Measurements from ENCODE around the gene SH3D19.

The SH3D19 gene

GRCh38 chr4:151173871-151174270 lies 151.5 kb downstream of the SH3D19 start:
- Histone ChIP-seq H3K36me3 (ENCODE audit: control insufficient read depth, insufficient read depth, low read length) (peaks cover 36% of the 10 kb centered on the region), H3K9me3 (ENCODE audit: control insufficient read depth, low read length) (no peaks in the 10 kb centered on the region), H3K4me1 (ENCODE audit: control insufficient read depth, insufficient read depth, low read length, poor library complexity, severe bottlenecking) (peaks cover 8% of the 10 kb centered on the region), H3K27ac (ENCODE audit: low read depth, low read length, severe bottlenecking) (no peak overlapping the region), H3K4me3 (ENCODE audit: extremely low read depth, insufficient read depth, low read length, poor library complexity, severe bottlenecking) (no peak overlapping the region)
- 90 to 100% methylated on average over 2 of the region's 3 CpGs for WGBS, 2 experiments (ENCODE audit: insufficient coverage in 2 of 2)

GRCh38 chr4:151169900-151170299 lies 155.5 kb downstream of the SH3D19 start:
- Histone ChIP-seq H3K27ac (ENCODE audit: low read depth, low read length, severe bottlenecking) (no peak overlapping the region), H3K4me1 (ENCODE audit: control insufficient read depth, insufficient read depth, low read length, poor library complexity, severe bottlenecking) (peaks cover 8% of the 10 kb centered on the region), H3K4me3 (ENCODE audit: extremely low read depth, insufficient read depth, low read length, poor library complexity, severe bottlenecking) (no peak overlapping the region), H3K36me3 (ENCODE audit: control insufficient read depth, insufficient read depth, low read length) (peaks cover 25% of the 10 kb centered on the region), H3K9me3 (ENCODE audit: control insufficient read depth, low read length) (no peaks in the 10 kb centered on the region)
- WGBS, 2 experiments (ENCODE audit: insufficient coverage in 2 of 2): 83 to 91% methylated on average over 1 of the region's 3 CpGs

- Histone ChIP-seq H3K4me1 (ENCODE audit: control insufficient read depth, insufficient read depth, low read length, poor library complexity, severe bottlenecking) (peaks cover 8% of the 10 kb centered on the region), H3K9me3 (ENCODE audit: control insufficient read depth, low read length) (no peaks in the 10 kb centered on the region), H3K27ac (ENCODE audit: low read depth, low read length, severe bottlenecking) (no peak overlapping the region), H3K36me3 (ENCODE audit: control insufficient read depth, insufficient read depth, low read length) (peaks cover 20% of the 10 kb centered on the region), H3K4me3 (ENCODE audit: extremely low read depth, insufficient read depth, low read length, poor library complexity, severe bottlenecking) (no peak overlapping the region)
- 57 to 66% methylated on average over 1 to 3 of the region's 7 CpGs for WGBS, 2 experiments (ENCODE audit: insufficient coverage in 2 of 2)
These were observed 156.2 kb downstream of the SH3D19 start for GRCh38 chr4:151169223-151169622.

GRCh38 chr4:151167561-151167960 lies 157.8 kb downstream of the SH3D19 start:
- H3K9me3 ChIP-seq (ENCODE audit: control insufficient read depth, low read length): no peaks in the 10 kb centered on the region
- H3K4me3 ChIP-seq (ENCODE audit: extremely low read depth, insufficient read depth, low read length, poor library complexity, severe bottlenecking): no peak overlapping the region
- peaks cover 24% of the 10 kb centered on the region for H3K36me3 ChIP-seq (ENCODE audit: control insufficient read depth, insufficient read depth, low read length)
- H3K27ac ChIP-seq (ENCODE audit: low read depth, low read length, severe bottlenecking): no peak overlapping the region
- H3K4me1 ChIP-seq (ENCODE audit: control insufficient read depth, insufficient read depth, low read length, poor library complexity, severe bottlenecking): peaks cover 8% of the 10 kb centered on the region
- 94 to 95% methylated on average over 15 to 19 of the region's 24 CpGs for WGBS, 2 experiments (ENCODE audit: insufficient coverage in 2 of 2)

- Histone ChIP-seq H3K9me3 (ENCODE audit: control insufficient read depth, low read length) (no peaks in the 10 kb centered on the region), H3K27ac (ENCODE audit: low read depth, low read length, severe bottlenecking) (no peak overlapping the region), H3K4me1 (ENCODE audit: control insufficient read depth, insufficient read depth, low read length, poor library complexity, severe bottlenecking) (peaks cover 8% of the 10 kb centered on the region), H3K36me3 (ENCODE audit: control insufficient read depth, insufficient read depth, low read length) (peaks cover 29% of the 10 kb centered on the region), H3K4me3 (ENCODE audit: extremely low read depth, insufficient read depth, low read length, poor library complexity, severe bottlenecking) (no peak overlapping the region)
- 88% methylated on average over 1 to 2 of the region's 4 CpGs for WGBS, 2 experiments (ENCODE audit: insufficient coverage in 2 of 2)
These were observed 158.8 kb downstream of the SH3D19 start for GRCh38 chr4:151166636-151167035.

GRCh38 chr4:151165205-151166000 lies 160.0 kb downstream of the SH3D19 start:
- peaks cover 29% of the 10 kb centered on the region for H3K36me3 ChIP-seq (ENCODE audit: control insufficient read depth, insufficient read depth, low read length)
- no peak overlapping the region for H3K27ac ChIP-seq (ENCODE audit: low read depth, low read length, severe bottlenecking)
- 88 to 96% methylated on average over 5 of the region's 10 CpGs for WGBS, 2 experiments (ENCODE audit: insufficient coverage in 2 of 2)
- H3K9me3 ChIP-seq (ENCODE audit: control insufficient read depth, low read length): no peaks in the 10 kb centered on the region
- H3K4me1 ChIP-seq (ENCODE audit: control insufficient read depth, insufficient read depth, low read length, poor library complexity, severe bottlenecking): peaks cover 8% of the 10 kb centered on the region
- H3K4me3 ChIP-seq (ENCODE audit: extremely low read depth, insufficient read depth, low read length, poor library complexity, severe bottlenecking): no peak overlapping the region

GRCh38 chr4:151163855-151164254 lies 161.6 kb downstream of the SH3D19 start:
- no peak overlapping the region for H3K27ac ChIP-seq (ENCODE audit: low read depth, low read length, severe bottlenecking)
- H3K36me3 ChIP-seq (ENCODE audit: control insufficient read depth, insufficient read depth, low read length): peaks cover 29% of the 10 kb centered on the region
- no peaks in the 10 kb centered on the region for H3K4me1 ChIP-seq (ENCODE audit: control insufficient read depth, insufficient read depth, low read length, poor library complexity, severe bottlenecking)
- WGBS, 2 experiments (ENCODE audit: insufficient coverage in 2 of 2): 100% methylated on average over 1 of the region's 1 CpG
- H3K9me3 ChIP-seq (ENCODE audit: control insufficient read depth, low read length): no peaks in the 10 kb centered on the region
- no peak overlapping the region for H3K4me3 ChIP-seq (ENCODE audit: extremely low read depth, insufficient read depth, low read length, poor library complexity, severe bottlenecking)

GRCh38 chr4:151158979-151159378 lies 166.4 kb downstream of the SH3D19 start:
- no CpG with 5 or more reads among the region's 1 CpG for WGBS, 2 experiments (ENCODE audit: insufficient coverage in 2 of 2)
- Histone ChIP-seq H3K4me3 (ENCODE audit: extremely low read depth, insufficient read depth, low read length, poor library complexity, severe bottlenecking) (no peak overlapping the region), H3K9me3 (ENCODE audit: control insufficient read depth, low read length) (no peaks in the 10 kb centered on the region), H3K36me3 (ENCODE audit: control insufficient read depth, insufficient read depth, low read length) (peaks cover 22% of the 10 kb centered on the region), H3K27ac (ENCODE audit: low read depth, low read length, severe bottlenecking) (no peak overlapping the region), H3K4me1 (ENCODE audit: control insufficient read depth, insufficient read depth, low read length, poor library complexity, severe bottlenecking) (no peaks in the 10 kb centered on the region)

- peaks cover 11% of the 10 kb centered on the region for H3K36me3 ChIP-seq (ENCODE audit: control insufficient read depth, insufficient read depth, low read length)
- WGBS, 2 experiments (ENCODE audit: insufficient coverage in 2 of 2): no CpG with 5 or more reads among the region's 2 CpGs
- no peak overlapping the region for H3K4me3 ChIP-seq (ENCODE audit: extremely low read depth, insufficient read depth, low read length, poor library complexity, severe bottlenecking)
- H3K9me3 ChIP-seq (ENCODE audit: control insufficient read depth, low read length): no peaks in the 10 kb centered on the region
- H3K4me1 ChIP-seq (ENCODE audit: control insufficient read depth, insufficient read depth, low read length, poor library complexity, severe bottlenecking): no peaks in the 10 kb centered on the region
- no peak overlapping the region for H3K27ac ChIP-seq (ENCODE audit: low read depth, low read length, severe bottlenecking)
These were observed 167.9 kb downstream of the SH3D19 start for GRCh38 chr4:151157543-151157942.

- H3K27ac ChIP-seq (ENCODE audit: low read depth, low read length, severe bottlenecking): no peak overlapping the region
- H3K9me3 ChIP-seq (ENCODE audit: control insufficient read depth, low read length): no peaks in the 10 kb centered on the region
- H3K4me1 ChIP-seq (ENCODE audit: control insufficient read depth, insufficient read depth, low read length, poor library complexity, severe bottlenecking): peaks cover 6% of the 10 kb centered on the region
- WGBS, 2 experiments (ENCODE audit: insufficient coverage in 2 of 2): no CpG with 5 or more reads among the region's 2 CpGs
- H3K36me3 ChIP-seq (ENCODE audit: control insufficient read depth, insufficient read depth, low read length): peaks cover 13% of the 10 kb centered on the region
- H3K4me3 ChIP-seq (ENCODE audit: extremely low read depth, insufficient read depth, low read length, poor library complexity, severe bottlenecking): no peak overlapping the region
These were observed 171.8 kb downstream of the SH3D19 start for GRCh38 chr4:151153585-151153984.

GRCh38 chr4:151152028-151152427 lies 173.4 kb downstream of the SH3D19 start:
- no peak overlapping the region for H3K27ac ChIP-seq (ENCODE audit: low read depth, low read length, severe bottlenecking)
- no peak overlapping the region for H3K4me3 ChIP-seq (ENCODE audit: extremely low read depth, insufficient read depth, low read length, poor library complexity, severe bottlenecking)
- WGBS, 2 experiments (ENCODE audit: insufficient coverage in 2 of 2): 83% methylated on average over 1 of the region's 1 CpG; no CpG with 5 or more reads in 1 of the 2 experiments
- peaks cover 13% of the 10 kb centered on the region for H3K36me3 ChIP-seq (ENCODE audit: control insufficient read depth, insufficient read depth, low read length)
- peaks cover 6% of the 10 kb centered on the region for H3K4me1 ChIP-seq (ENCODE audit: control insufficient read depth, insufficient read depth, low read length, poor library complexity, severe bottlenecking)
- no peaks in the 10 kb centered on the region for H3K9me3 ChIP-seq (ENCODE audit: control insufficient read depth, low read length)
